Lower leg skin (tissue), 4 donors: ENCODE data around the gene CSF1R. TPM values are rescaled to one million over a fixed set of nuclear protein-coding genes. Genes with fewer than 3 reads are reported as not detected.

Experiments
- DNase-seq, 2 donors: peaks; one replicate each; pipeline ENCODE4 v3.0.0-alpha.2; 2019; ENCODE audit warnings: low spot score in 2 of 2
- H3K4me3 ChIP-seq: fragments of 200-600 bp; sonication (generic); 2 replicates; pipeline ENCODE4 v1.5.1; 2017; ENCODE audit warnings: mild to moderate bottlenecking, low read depth; ENCODE audit not compliant: poor library complexity, severe bottlenecking
- CTCF ChIP-seq, 3 donors: fragments of 450-650 bp; IDR thresholded peaks; one replicate each; pipeline ENCODE4 v1.5.1; 2016; ENCODE audit warnings: antibody characterized with exemption in 3 of 3, mild to moderate bottlenecking in 3 of 3, moderate library complexity in 2 of 3
- POLR2A ChIP-seq, 2 donors: fragments of 450-650 bp; IDR thresholded peaks; one replicate each; pipeline ENCODE4 v1.6.1; 2016 to 2017; ENCODE audit warnings: antibody characterized with exemption in 2 of 2, mild to moderate bottlenecking in 1 of 2, moderate library complexity in 1 of 2
- WGBS, 2 donors: methylation state at CpG; one replicate each; pipeline ENCODE4 v1.1.5; 2018; 5-methylcytosine and 5-hydroxymethylcytosine counted together
- intact Hi-C: fragments of 100-400 bp; cut with DNase I; formaldehyde crosslinking; loops from one replicate; pipeline ENCODE4 v1.15.0; 2023; ENCODE audit warnings: low total_unique reads
- total RNA-seq, 4 donors: library from RNA; depleted of rRNA; stranded (reverse); fragments of >200 nt; gene quantifications; one replicate each; pipeline ENCODE4 v1.1.0, GENCODE V29; 2016

Gene CSF1R
- total RNA-seq, 4 donors from 2014 or later, result 17.9 to 27.3 (median 23.9) TPM

GRCh38 chr5:150044329-150044681 is 42.0 kb downstream of the CSF1R start:
- DNase-seq, result no peak
- intact Hi-C loops, result no loop called here
- no peak overlapping the region for H3K4me3 ChIP-seq
- TF ChIP-seq CTCF (IDR thresholded peaks at IDR 0.05) (no peak), POLR2A (IDR thresholded peaks at IDR 0.05) (no peak)

DNA sequence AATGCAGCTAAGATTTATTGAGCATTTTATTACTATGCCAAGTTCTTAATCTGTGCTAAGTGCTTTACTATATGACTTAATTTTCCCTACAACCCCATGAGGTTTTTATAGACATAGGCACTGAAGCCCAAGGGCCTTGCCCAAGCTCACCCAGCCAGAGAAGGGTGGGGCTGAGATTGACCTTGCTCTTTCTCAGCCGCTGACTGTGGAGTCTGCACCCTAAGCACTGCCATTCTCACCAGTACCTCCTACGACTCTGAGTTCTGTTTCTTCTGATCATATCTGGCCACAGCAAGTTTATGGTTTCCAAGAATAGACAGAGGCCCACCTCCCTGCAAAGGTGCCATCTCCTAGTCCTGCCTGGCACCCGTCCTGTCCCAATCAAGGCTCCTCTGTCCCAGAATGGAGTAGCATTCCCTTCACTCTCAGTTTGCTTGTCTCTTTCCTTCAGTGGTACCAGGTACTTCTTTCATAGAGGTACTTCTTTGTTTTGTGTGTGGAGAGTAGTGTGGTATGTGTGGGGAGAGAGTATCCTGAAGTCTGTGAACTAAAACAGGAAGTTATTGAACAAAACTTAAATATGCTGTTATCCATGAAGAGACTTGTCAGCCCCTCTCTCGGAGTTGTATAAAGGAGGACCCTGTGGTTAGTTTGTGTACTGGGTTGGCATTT is 42.6 kb downstream of the CSF1R start:
- WGBS, 2 donors, result 63 to 72% methylated on average over 4 of the region's 4 CpGs
- no peak overlapping the region for H3K4me3 ChIP-seq
- DNase-seq, result no peak
- no peak for TF ChIP-seq CTCF (IDR thresholded peaks at IDR 0.05)
- TF ChIP-seq POLR2A (IDR thresholded peaks at IDR 0.05), result no peak
- intact Hi-C loops, result no loop called here

GRCh38 chr5:150042459-150042858 is 43.9 kb downstream of the CSF1R start:
- intact Hi-C loops, result no loop called here
- WGBS, 2 donors, result 94 to 95% methylated on average over 3 of the region's 3 CpGs
- no peak overlapping the region for H3K4me3 ChIP-seq
- TF ChIP-seq CTCF (IDR thresholded peaks at IDR 0.05) (no peak), POLR2A (IDR thresholded peaks at IDR 0.05) (no peak)
- DNase-seq, result no peak

GRCh38 chr5:150038547-150038946 is 47.8 kb downstream of the CSF1R start:
- no peak overlapping the region for H3K4me3 ChIP-seq
- intact Hi-C loops, result no loop called here
- TF ChIP-seq CTCF (IDR thresholded peaks at IDR 0.05) (no peak), POLR2A (IDR thresholded peaks at IDR 0.05) (no peak)
- no peak for DNase-seq
- 70 to 77% methylated on average over 2 of the region's 2 CpGs for WGBS, 2 donors

- no peak overlapping the region for H3K4me3 ChIP-seq
- DNase-seq, result no peak
- WGBS, 2 donors, result 63 to 78% methylated on average over 9 of the region's 9 CpGs
- TF ChIP-seq CTCF (IDR thresholded peaks at IDR 0.05), result no peak
- TF ChIP-seq POLR2A (IDR thresholded peaks at IDR 0.05), result no peak
- intact Hi-C loops, result no loop called here
These were observed 49.8 kb downstream of the CSF1R start for GRCh38 chr5:150036513-150036912.
